Thoracic aorta (tissue), 2 donors: Measurements from ENCODE around the gene CTNNA2. TPM values are rescaled to one million over a fixed set of nuclear protein-coding genes. Genes with fewer than 3 reads are reported as not detected.

ENCODE experiments used
- ATAC-seq: fragments of 150-250 bp; one replicate; pipeline ENCODE4 v1.8.0; 2017; ENCODE audit warnings: low read depth; ENCODE audit not compliant: insufficient number of reproducible peaks, low FRiP score
- DNase-seq: peaks from one replicate; pipeline ENCODE4 v3.0.0-alpha.2; 2020; ENCODE audit warnings: low spot score
- H3K27ac ChIP-seq, 2 donors: fragments of 200-600 bp; sonication (generic); 1 replicate in 1 of 2; 2 replicates in 1 of 2; pipeline ENCODE4 v1.5.1; 2016; ENCODE audit warnings: mild to moderate bottlenecking in 2 of 2, moderate library complexity in 2 of 2
- H3K27me3 ChIP-seq: fragments of 200-600 bp; sonication (generic); replicated peaks from 2 replicates; pipeline ENCODE4 v1.6.0; 2016; ENCODE audit warnings: mild to moderate bottlenecking; ENCODE audit not compliant: insufficient read depth
- H3K36me3 ChIP-seq: fragments of 200-600 bp; sonication (generic); one replicate; pipeline ENCODE4 v1.5.1; 2016
- H3K4me1 ChIP-seq, 2 donors: fragments of 200-600 bp; sonication (generic); 1 replicate in 1 of 2; 2 replicates in 1 of 2; pipeline versions ENCODE4 v1.5.1 to v1.6.0; 2016; ENCODE audit warnings: low read depth in 2 of 2, mild to moderate bottlenecking in 1 of 2; ENCODE audit not compliant: control insufficient read depth in 1 of 2
- H3K4me3 ChIP-seq: fragments of 200-600 bp; sonication (generic); 2 replicates; pipeline ENCODE4 v1.5.1; 2016; ENCODE audit warnings: mild to moderate bottlenecking
- H3K9me3 ChIP-seq: fragments of 200-600 bp; sonication (generic); 2 replicates; pipeline ENCODE4 v1.5.1; 2016
- total RNA-seq, 2 donors: library from RNA; depleted of rRNA; stranded (reverse); fragments of >200 nt; gene quantifications; one replicate each; pipeline versions ENCODE4 v1.1.0 to v1.2.3, GENCODE V29; 2016
- TF ChIP-seq, protein P1 (sequence below): fragments of 200-600 bp; sonication (generic); IDR thresholded peaks from one replicate; pipeline ENCODE4 v1.5.1; 2019; ENCODE audit warnings: antibody characterized with exemption

Gene CTNNA2
- total RNA-seq, 2 donors from 2014 or later: not detected

DNA sequence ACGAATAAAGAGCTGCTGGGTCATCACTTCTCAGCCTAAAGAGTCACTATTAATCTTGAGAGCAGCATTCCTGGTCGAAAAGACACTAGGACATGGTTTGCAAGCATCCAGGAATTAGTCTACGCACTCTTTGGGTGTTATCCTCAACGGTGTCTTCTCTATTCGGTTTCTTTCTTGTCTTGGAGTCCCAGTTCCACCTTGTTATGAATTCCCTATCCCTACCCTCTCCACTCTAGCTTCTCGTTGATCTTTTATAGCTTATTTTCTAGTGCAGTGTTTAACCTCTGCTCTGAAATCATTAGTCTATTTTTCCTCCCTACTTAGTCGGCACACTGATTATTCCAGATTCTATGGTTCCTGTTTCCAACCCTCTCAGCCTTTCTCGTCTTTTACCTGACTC, 949.8 kb downstream of the CTNNA2 start:
- no peak for ATAC-seq

DNA sequence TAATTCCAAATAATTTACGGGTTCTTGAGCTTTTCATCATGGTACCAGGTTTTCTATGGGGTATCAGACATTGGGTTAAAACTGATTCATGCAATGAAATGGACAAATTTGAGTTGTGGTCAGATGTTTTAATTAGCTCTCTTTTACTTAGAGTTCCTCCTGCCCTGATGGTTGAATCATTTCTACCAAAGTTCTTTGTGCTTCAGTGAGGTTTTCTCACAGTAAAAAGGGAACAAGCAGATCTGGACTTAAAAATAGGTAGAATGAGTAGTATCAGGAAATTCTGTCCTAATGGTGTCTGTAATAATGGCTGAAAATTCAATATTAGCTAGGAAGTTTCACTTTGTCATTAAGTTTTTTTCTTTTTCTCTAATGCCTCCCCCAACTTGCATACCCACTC, 951.4 kb downstream of the CTNNA2 start:
- Histone ChIP-seq H3K36me3 (no peaks in the 10 kb centered on the region), H3K4me1 (no peaks in the 10 kb centered on the region), H3K4me3 (no peak overlapping the region), H3K27me3 (no peaks in the 10 kb centered on the region), H3K9me3 (no peaks in the 10 kb centered on the region), H3K27ac (no peak overlapping the region)
- DNase-seq: no peak
- TF ChIP-seq, protein P1, sequence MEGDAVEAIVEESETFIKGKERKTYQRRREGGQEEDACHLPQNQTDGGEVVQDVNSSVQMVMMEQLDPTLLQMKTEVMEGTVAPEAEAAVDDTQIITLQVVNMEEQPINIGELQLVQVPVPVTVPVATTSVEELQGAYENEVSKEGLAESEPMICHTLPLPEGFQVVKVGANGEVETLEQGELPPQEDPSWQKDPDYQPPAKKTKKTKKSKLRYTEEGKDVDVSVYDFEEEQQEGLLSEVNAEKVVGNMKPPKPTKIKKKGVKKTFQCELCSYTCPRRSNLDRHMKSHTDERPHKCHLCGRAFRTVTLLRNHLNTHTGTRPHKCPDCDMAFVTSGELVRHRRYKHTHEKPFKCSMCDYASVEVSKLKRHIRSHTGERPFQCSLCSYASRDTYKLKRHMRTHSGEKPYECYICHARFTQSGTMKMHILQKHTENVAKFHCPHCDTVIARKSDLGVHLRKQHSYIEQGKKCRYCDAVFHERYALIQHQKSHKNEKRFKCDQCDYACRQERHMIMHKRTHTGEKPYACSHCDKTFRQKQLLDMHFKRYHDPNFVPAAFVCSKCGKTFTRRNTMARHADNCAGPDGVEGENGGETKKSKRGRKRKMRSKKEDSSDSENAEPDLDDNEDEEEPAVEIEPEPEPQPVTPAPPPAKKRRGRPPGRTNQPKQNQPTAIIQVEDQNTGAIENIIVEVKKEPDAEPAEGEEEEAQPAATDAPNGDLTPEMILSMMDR: no peak
- ATAC-seq: no peak

More for the DNA sequence above, 949.8 kb downstream of the CTNNA2 start:
- H3K4me3 ChIP-seq: no peak overlapping the region
- no peak for DNase-seq
- H3K4me1 ChIP-seq: no peaks in the 10 kb centered on the region
- H3K9me3 ChIP-seq: no peaks in the 10 kb centered on the region
- no peaks in the 10 kb centered on the region for H3K36me3 ChIP-seq
- no peak overlapping the region for H3K27ac ChIP-seq
- TF ChIP-seq, protein P1: no peak
- no peaks in the 10 kb centered on the region for H3K27me3 ChIP-seq

DNA sequence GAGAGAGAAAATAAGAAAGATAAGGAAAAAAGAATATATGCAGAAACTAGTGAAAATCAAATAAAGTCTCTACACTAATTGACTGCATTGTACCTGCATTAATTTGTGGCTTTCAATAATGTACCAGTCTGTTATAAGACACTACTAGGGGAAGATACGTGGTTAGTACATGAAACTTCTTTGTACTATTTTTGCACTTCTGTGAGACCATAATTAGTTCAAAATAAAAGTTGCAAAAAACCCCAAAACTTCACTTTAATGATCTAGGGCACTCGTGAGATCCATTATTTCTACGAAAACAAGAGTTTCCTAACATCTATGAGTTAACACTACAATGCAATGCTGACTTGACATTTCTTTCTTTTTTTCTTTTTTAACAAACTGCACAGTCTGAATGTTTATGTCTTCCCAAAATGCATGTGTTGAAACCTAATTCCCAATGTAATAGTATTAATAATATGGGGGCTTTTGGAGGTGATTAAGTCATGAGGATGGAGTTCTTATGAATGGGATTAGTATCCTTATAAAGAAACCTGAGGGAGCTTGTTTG, 954.5 kb downstream of the CTNNA2 start:
- no peak for DNase-seq
- TF ChIP-seq, protein P1: no peak
- Histone ChIP-seq H3K4me3 (no peak overlapping the region), H3K36me3 (no peaks in the 10 kb centered on the region), H3K27ac (no peak overlapping the region), H3K27me3 (no peaks in the 10 kb centered on the region), H3K4me1 (no peaks in the 10 kb centered on the region), H3K9me3 (no peaks in the 10 kb centered on the region)
- no peak for ATAC-seq

DNA sequence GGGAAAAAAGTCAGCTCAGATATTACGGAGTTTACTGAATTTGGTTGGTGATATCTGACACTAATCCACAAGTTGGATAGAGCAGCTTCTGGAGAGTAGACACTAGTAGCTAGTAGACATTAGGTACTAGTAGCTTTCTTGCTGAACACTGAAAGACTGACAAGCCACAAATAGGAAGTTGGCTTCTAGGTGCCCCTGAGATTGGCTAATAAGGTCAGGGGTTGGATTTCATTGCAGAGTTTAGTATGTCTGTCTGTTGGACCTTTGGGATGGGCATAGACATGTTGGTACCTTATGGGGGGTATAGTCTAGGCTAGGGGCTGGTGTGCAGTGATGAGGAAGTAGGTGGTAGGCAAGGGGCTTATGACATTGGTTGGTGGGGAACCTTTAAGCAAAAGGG, 956.6 kb downstream of the CTNNA2 start:
- no peaks in the 10 kb centered on the region for H3K27me3 ChIP-seq
- no peak for DNase-seq
- H3K4me3 ChIP-seq: no peak overlapping the region
- H3K9me3 ChIP-seq: no peaks in the 10 kb centered on the region
- no peaks in the 10 kb centered on the region for H3K4me1 ChIP-seq
- TF ChIP-seq, protein P1: no peak
- no peak for ATAC-seq
- H3K27ac ChIP-seq: no peak overlapping the region
- no peaks in the 10 kb centered on the region for H3K36me3 ChIP-seq

DNA sequence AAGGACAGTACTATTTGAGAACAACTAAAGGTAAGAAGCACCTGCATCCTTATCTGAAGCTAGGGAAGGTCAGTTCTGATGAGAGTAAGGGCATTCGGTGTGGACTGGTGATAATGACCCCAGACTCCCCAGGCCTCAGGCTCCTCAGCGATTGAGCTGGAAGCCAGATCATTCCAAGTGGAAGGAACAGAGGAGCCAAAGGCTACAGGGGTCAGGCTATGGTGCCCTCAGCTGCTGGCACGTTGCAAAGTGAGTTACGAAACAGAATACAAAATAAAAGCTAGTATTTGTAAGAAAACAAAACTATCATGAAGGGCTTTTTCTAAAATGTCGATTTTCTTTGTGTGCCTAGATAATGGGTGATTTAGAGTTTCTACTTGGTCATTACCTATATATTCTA, 960.2 kb downstream of the CTNNA2 start:
- H3K4me3 ChIP-seq: no peak overlapping the region
- H3K27ac ChIP-seq: no peak overlapping the region
- no peaks in the 10 kb centered on the region for H3K4me1 ChIP-seq
- DNase-seq (no peak), ATAC-seq (no peak)
- no peaks in the 10 kb centered on the region for H3K27me3 ChIP-seq
- H3K9me3 ChIP-seq: no peaks in the 10 kb centered on the region
- H3K36me3 ChIP-seq: no peaks in the 10 kb centered on the region
- TF ChIP-seq, protein P1: no peak
